LHCN-M2 (cell line): Measurements from ENCODE around the gene SLC25A47. TPM values are rescaled to one million over a fixed set of nuclear protein-coding genes. Genes with fewer than 3 reads are reported as not detected.

Experiments used
- DNase-seq: peaks from one replicate; pipeline ENCODE4 v3.0.0-alpha.2; 2012; ENCODE audit warnings: low read depth
- total RNA-seq: library from RNA; depleted of rRNA; stranded (reverse); fragments of >200 nt; gene quantifications from 2 replicates; pipeline ENCODE4 v1.2.3, GENCODE V29; 2014

SLC25A47 gene
- total RNA-seq, 1 experiment from 2014 or later = not detected

- DNase-seq = no peak
Observed at GRCh38 chr14:100322138-100322957, 791 bp upstream of the SLC25A47 start.

GRCh38 chr14:100323942-100324307 lies 786 bp downstream of the SLC25A47 start:
- DNase-seq = no peak

GRCh38 chr14:100325231-100325632 lies 2.1 kb downstream of the SLC25A47 start:
- DNase-seq = no peak

GRCh38 chr14:100325958-100326357 lies 2.8 kb downstream of the SLC25A47 start:
- DNase-seq = no peak

- DNase-seq = no peak
Observed at GRCh38 chr14:100327128-100327527, 4.0 kb downstream of the SLC25A47 start.

- DNase-seq = no peak
Observed at GRCh38 chr14:100328495-100329163, 5.5 kb downstream of the SLC25A47 start.

- DNase-seq = no peak
Observed at GRCh38 chr14:100329233-100330006, 6.3 kb downstream of the SLC25A47 start.

GRCh38 chr14:100330007-100330344 lies 6.8 kb downstream of the SLC25A47 start:
- DNase-seq = no peak

GRCh38 chr14:100330388-100330931 lies 7.3 kb downstream of the SLC25A47 start:
- no peak for DNase-seq

GRCh38 chr14:100332071-100332639 lies 9.0 kb downstream of the SLC25A47 start:
- no peak for DNase-seq

GRCh38 chr14:100332797-100333196 lies 9.7 kb downstream of the SLC25A47 start:
- no peak for DNase-seq

- DNase-seq = no peak
Observed at GRCh38 chr14:100333311-100333710, 10.2 kb downstream of the SLC25A47 start.

- DNase-seq = no peak
Observed at GRCh38 chr14:100333827-100334226, 10.7 kb downstream of the SLC25A47 start.

GRCh38 chr14:100334904-100335303 lies 11.8 kb downstream of the SLC25A47 start:
- DNase-seq = no peak

- DNase-seq = no peak
Observed at GRCh38 chr14:100336618-100337530, 13.7 kb downstream of the SLC25A47 start.

GRCh38 chr14:100339766-100340422 lies 16.8 kb downstream of the SLC25A47 start:
- DNase-seq = no peak

- no peak for DNase-seq
Observed at GRCh38 chr14:100340423-100340813, 17.3 kb downstream of the SLC25A47 start.

GRCh38 chr14:100341301-100342031 lies 18.3 kb downstream of the SLC25A47 start:
- DNase-seq = peak; percentile 59

- DNase-seq = no peak
Observed at GRCh38 chr14:100342195-100342594, 19.1 kb downstream of the SLC25A47 start.
